ENCODE data around the gene B3GLCT.
"Not testable (repeated sequence)": the region's sequence is repeated elsewhere in the genome, so short reads cannot be mapped to it uniquely, and the experiment has no call there.

Gene B3GLCT

GRCh38 chr13:31172001-31172400 lies 27.8 kb upstream of the B3GLCT start:
- no peak overlapping the region for H3K4me3 ChIP-seq (ENCODE audit: low read depth, low read length)
- peak; percentile 73 for DNase-seq (ENCODE audit: low read depth)
- no peak for TF ChIP-seq CTCF (conservative IDR thresholded peaks at IDR 0.05; ENCODE audit: low read depth, low read length)

DNA sequence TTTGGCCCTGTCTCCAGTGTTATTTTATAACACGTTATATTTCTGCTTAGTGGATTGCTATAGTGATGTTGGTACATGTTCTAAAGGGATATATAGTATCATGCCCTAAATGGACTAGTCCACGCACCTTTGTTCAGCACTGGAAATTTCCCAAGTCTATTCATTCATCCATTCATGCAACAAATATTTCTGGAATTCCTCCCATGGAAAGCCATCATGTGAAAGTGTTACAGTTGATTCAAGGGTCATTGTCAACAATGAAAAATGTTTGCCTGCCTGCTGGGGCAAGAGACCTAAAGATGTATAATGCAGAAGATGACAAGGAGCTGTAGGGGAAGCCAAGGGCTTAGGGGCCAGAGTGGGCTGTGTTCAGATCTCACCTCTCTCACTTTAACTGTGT lies 27.2 kb upstream of the B3GLCT start:
- no peak overlapping the region for H3K4me3 ChIP-seq (ENCODE audit: low read depth, low read length)
- peak; percentile 91 for DNase-seq (ENCODE audit: low read depth)
- no peak for TF ChIP-seq CTCF (conservative IDR thresholded peaks at IDR 0.05; ENCODE audit: low read depth, low read length)

GRCh38 chr13:31174018-31174417 lies 25.8 kb upstream of the B3GLCT start:
- peak; percentile 78 for DNase-seq (ENCODE audit: low read depth)
- peak; percentile 54 for TF ChIP-seq CTCF (conservative IDR thresholded peaks at IDR 0.05; ENCODE audit: low read depth, low read length)

GRCh38 chr13:31175847-31176532 lies 23.8 kb upstream of the B3GLCT start:
- no peak for TF ChIP-seq CTCF (conservative IDR thresholded peaks at IDR 0.05; ENCODE audit: low read depth, low read length)
- no peak for DNase-seq (ENCODE audit: low read depth)
- no peak overlapping the region for H3K4me3 ChIP-seq (ENCODE audit: low read depth, low read length)

More at GRCh38 chr13:31174018-31174417, 25.8 kb upstream of the B3GLCT start:
- H3K4me3 ChIP-seq (ENCODE audit: low read depth, low read length) = no peak overlapping the region

DNA sequence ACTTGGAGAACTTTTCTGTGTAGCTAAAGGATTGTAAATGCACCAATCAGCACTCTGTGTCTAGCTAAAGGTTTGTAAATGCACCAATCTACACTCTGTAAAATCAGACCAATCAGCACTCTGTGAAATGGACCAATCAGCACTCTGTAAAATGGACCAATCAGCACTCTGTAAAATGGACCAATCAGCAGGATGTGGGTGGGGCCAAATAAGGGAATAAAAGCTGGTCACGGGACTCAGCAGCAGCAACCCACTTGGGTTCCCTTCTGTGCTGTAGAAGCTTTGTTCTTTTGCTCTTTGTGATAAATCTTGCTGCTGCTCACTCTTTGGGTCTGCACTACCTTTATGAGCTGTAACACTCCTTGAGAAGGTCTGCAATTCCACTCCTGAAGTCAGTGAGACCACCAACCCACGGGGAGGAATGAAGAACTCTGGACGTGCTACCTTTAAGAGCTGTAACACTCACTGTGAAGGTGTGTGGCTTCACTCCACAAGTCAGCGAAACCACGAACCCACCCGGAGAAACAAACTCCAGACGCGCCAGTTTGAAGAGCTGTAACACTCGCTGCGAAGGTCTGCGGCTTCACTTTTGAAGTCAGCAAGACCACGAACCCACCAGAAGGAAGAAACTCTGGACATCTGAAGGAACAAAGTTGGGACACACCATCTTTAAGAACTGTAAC lies 21.8 kb upstream of the B3GLCT start:
- H3K4me3 ChIP-seq (ENCODE audit: low read depth, low read length); DNase-seq (ENCODE audit: low read depth): not testable (repeated sequence)

DNA sequence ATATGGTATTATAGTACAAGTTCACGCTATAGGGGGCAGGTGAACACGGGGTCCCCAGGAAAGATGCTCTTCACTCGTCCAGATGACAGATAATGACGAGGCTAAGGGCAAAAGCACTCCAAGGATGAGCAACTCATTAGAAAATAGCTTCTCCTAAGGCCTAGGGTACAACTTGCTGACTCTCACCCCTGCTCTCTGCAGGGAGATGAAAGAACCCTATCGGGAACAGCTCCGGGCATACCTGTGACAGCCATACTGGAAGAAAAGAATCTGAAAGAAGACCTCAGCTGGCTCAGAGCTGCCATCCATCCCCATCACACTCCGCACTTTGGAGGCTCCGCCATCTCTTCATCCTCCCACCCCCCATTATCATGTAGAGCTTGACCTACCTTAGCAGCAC lies 20.5 kb upstream of the B3GLCT start:
- no peak for DNase-seq (ENCODE audit: low read depth)
- H3K4me3 ChIP-seq (ENCODE audit: low read depth, low read length) = no peak overlapping the region
- no peak for TF ChIP-seq CTCF (conservative IDR thresholded peaks at IDR 0.05; ENCODE audit: low read depth, low read length)

DNA sequence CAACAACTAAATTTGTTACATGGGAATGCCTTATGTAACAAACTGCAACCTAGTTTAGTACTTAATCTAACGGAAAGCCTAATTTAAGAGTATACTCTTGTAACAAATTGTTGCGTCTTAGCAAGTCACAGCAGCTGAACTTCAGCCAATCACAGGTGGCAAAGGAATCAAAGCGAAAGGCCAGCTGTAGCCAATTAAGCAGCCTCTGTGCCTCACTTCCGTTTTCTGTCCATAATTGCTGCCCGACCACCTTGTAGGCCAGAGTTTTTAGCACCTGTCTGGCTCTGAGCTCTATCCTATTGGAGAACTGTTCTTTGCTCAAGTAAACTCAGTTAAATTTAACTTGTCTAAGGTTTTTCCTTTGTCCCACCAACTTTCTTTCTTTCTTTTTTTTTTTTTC lies 20.0 kb upstream of the B3GLCT start:
- no peak for DNase-seq (ENCODE audit: low read depth)

More for the DNA sequence above, 20.0 kb upstream of the B3GLCT start:
- TF ChIP-seq CTCF (conservative IDR thresholded peaks at IDR 0.05; ENCODE audit: low read depth, low read length) = no peak
- no peak overlapping the region for H3K4me3 ChIP-seq (ENCODE audit: low read depth, low read length)

Measured in choroid plexus epithelial cell (primary cell).